ENCODE data around the gene MCM3AP. TPM values are rescaled to one million over a fixed set of nuclear protein-coding genes. Genes with fewer than 3 reads are reported as not detected.
"Not testable (repeated sequence)": the region's sequence is repeated elsewhere in the genome, so short reads cannot be mapped to it uniquely, and the experiment has no call there.

MCM3AP gene
- total RNA-seq, 1 experiment from 2014 or later: 27.5 TPM

DNA sequence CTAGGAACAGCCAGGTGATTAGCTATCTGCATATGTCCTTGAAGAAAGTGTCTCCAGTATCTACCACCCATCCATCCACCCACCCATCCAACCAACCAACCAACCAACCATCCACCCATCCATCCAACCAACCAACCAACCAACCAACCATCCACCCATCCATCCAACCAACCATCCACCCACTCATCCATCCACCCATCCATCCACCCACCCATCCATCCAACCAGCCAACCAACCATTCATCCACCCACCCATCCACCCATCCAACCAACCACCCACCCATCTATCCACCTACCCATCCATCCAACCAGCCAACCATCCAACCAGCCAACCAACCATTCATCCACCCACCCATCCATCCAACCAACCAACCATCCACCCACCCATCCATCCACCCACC lies 26.2 kb upstream of the MCM3AP start:
- DNase-seq (ENCODE audit: low read depth): no peak

DNA sequence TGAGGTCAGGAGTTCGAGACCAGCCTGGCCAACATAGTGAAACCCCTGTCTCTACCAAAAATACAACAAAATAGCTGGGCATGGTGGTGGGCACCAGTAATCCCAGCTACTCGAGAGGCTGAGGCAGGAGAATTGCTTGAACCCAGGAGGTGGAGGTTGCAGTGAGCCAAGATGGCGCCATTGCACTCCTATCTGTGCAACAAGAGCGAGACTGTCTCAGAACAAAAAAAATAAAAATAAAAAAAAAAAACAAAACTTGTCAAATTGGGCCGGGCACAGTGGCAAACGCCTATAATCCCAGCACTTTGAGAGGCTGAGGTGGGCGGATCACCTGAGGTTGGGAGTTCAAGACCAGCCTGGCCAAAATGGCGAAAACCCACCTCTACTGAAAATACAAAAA lies 24.8 kb upstream of the MCM3AP start:
- not testable (repeated sequence) for DNase-seq (ENCODE audit: low read depth)

DNA sequence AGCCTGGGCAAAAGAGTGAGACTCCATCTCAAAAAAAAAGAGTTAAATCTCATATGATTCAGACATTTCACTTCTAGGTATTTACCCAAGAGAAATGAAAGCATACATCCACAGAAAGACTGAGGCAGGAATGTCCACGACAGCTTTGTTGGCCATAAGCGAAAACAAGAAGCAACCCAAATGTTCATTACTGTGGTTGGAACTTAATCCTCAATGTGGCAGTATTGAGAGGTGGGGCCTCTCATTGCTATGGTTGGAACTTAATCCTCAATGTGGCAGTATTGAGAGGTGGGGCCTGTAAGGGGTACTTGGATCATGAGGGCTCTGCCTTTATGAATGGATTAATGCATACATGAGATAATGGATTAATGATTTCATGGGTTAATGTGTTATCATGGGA lies 23.0 kb upstream of the MCM3AP start:
- no peak for DNase-seq (ENCODE audit: low read depth)

DNA sequence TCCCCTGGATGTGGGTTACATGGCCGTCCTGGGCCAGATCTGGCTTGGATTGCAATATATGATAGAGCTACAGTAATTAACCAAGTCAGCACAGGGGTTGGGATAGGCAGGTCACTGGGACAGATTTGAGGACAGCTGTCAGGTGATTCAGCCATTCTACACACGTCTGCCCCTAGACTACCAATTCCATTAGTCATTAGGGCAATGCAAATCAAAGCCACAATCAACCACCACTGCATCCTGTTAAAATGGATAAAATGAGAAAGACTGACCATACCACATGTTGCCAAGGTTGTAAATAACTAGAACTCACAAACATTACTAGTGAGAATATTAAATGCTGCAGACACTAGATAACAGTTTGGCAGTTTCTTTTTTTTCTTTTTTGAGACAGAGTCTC lies 22.2 kb upstream of the MCM3AP start:
- peak; percentile 77 for DNase-seq (ENCODE audit: low read depth)

DNA sequence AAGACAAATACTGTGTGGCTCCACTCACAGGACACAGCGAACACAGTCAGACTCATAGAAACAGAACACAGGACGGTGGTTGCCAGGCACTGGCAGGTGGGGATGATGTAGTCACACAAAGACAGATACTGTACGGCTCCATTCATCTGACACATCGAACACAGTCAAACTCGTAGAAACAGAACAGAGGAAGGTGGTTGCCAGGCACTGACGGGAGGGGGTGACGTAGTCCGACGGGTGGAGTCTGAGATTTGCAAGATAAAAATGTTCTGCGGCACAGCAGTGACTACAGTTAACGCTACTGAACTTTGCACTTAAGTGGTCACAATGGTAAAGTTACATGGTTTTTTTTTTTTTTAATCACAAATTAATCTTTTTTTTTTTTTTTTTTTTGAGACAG lies 19.5 kb upstream of the MCM3AP start:
- DNase-seq (ENCODE audit: low read depth): no peak

DNA sequence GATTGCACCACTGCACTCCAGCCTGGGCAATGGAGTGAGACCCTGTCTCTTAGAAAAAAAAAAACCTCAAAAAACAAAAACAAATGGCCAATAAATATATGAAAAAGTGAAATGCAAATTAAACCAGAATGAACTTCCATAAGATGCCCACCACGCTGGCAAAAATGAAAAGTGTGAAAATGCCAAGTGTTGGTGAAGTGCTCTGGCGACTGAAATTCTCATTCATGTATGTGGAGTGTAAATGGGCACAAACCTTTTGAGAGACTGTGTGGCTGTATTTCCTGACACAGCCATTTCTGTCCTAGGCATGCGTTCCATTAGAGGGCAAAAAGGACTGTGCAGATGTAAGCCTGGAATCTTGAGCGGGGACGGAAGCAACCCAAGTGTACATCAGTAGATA lies 19.0 kb upstream of the MCM3AP start:
- DNase-seq (ENCODE audit: low read depth): no peak

DNA sequence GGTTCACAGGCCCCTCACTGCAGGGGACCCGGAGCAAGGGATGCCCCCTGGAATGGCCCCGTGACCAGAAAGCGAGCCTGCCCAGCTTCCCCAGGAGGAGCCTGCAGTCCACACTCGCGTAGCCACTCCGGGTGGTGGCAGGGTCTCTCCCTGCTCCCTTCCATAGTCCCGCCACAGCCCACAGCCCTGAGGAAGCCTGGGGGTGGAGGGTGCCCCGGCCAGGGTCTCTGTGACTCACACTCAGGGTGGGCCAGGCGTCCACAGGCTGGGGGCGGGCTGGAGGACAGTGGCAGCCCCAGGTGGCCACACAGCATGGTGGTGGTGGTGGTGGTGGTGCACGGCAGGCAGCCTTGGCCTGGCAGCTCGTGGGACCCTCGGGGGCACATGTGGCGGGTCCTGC lies 16.3 kb upstream of the MCM3AP start:
- DNase-seq (ENCODE audit: low read depth): no peak

DNA sequence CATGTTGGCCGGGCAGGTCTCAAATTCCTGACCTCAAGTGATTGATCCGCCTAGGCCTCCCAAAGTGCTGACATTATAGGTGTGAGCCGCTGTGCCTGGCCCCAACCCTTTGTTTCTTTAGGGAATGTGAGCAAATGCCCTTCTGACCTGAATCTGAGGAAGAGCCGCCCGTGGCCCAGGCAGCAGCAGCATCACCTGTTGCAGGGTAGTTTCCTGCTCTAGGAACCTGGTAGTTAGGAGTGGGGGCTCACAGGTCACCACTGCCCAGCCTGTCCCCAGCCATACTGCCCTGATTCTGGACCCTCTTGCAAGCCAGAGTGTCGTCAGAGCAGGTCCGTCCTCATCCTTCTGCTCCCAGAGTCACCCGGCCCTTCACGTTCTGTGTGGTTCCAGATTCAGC lies 13.8 kb upstream of the MCM3AP start:
- no peak for DNase-seq (ENCODE audit: low read depth)

DNA sequence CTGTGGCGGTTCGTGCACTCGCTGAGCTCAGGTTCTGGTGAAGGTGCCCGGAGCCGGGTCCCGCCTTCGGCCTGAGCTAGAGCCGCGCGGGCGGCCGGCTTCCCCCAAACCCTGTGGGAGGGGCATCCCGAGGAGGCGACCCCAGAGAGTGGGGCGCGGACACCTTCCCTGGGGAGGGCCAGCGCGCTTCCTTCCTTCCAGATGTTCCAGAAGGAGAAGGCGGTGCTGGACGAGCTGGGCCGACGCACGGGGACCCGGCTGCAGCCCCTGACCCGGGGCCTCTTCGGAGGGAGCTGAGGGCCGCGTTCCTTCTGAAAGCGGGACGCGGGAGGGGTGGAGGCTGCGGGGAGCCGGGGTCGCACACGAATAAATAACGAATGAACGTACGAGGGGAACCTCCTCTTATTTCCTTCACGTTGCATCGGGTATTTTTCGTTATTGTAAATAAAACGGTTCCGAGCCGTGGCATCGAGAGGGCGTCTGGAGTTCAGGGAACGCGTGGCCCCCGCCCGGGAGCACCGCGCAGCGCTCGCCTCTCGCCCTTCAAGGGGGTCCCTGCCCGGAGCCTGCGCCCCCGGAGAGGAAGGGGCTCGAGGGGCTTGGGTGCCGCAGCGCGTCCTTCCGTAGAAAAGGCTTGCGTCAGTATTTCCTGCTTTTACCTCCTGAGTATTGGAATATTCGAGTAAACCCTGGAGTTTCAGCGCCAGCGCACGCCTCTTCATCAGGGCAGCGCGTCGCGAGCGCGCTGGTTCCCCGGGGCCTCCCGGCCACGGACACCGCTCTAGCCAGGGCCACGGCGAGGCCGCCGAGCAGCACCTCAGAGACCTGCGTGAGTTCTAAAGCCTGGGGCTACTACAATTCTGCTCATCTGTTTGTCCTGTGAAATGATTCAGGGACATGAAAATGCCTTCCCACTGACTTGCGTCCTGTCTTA lies 12.2 kb upstream of the MCM3AP start:
- peak; percentile 32 for DNase-seq (ENCODE audit: low read depth)

DNA sequence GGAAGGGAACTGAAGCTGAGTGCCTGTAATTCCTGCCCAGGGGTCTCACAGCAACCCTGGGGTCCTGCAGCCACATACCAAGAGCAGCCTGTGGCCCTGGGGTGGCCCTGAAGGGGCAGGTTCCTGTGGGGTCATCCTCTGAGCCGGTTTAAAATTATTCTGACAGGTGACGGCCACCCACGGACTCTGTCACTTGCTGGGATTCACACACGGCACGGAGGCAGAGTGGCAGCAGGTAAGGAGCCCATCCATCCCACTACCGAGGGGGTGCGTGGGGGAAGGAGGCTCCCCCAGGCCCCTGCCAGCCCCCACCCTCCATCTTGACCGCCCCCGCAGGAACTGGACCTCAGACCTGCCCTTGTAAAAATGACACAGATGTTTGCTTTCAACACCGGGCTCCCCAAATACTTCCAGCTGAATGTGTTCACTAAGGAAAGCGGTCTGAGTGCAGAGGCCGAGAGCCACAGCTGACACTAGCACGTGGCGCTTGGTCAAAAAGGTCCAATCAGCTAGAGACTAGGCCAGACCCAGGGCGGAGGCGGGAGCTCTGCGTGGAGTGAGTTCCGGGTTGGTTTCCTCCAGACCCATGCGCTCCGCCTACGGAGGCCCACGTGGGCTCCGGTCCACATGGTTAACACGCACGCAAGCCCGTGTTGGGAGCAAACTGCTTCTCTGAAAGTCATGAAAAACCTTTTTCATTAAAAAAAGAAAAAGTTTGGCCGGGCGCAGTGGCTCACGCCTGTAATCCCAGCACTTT lies 10.8 kb upstream of the MCM3AP start:
- peak; percentile 79 for DNase-seq (ENCODE audit: low read depth)

DNA sequence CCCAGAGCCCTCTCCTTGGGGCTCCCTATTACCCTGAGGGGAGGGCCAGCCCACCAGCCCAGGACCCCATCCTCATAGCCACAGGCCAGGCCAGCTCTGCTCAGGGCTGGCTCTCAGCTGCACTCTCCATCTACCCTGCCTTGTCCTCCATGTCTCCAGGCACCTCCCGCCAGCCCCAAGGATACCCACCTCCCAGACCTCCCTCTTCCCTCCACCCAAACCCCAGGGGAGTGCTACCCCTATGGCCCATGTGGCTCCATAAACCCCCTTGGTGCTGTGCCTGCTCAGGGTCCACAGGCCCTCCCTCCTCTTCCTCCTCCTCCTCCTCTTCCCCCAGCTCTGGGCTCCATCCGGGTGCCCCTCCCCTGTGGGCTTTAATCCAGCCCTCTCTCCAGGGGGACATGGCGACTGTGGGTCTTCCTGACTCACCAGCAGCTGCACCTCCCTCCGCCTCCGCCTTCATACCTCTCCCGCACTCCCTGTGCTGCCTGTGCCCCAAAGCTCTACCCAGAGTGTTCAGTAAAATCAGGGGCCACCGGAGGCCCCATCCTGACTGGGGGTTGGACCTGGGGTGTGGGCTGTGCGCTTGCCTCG lies 9.9 kb upstream of the MCM3AP start:
- peak; percentile 77 for DNase-seq (ENCODE audit: low read depth)

DNA sequence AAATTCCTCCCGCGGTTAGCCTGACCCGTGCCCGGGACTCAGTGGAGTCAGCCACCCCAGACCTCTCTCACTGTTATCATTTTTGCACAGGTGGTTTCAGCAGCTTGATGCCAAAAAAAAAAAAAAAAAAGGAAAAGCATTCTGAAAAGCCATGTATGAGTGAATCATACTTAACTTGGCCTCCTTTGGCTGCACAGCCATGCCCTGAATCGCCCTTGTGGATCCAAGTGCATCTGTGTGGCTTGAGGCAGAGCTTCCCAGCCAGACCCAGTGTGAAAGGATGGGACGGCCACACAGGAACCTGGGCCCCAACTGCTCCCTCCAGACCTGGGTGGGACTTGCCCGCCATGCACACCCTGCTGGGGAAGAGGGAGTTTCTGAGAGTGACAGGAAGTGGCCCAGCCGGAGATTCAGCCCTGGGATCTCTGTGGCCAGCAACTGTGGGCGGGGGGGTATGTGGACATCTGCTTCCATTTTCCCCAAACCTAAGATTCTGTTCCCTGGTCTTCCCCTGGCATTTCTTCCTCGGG lies 9.3 kb upstream of the MCM3AP start:
- peak; percentile 84 for DNase-seq (ENCODE audit: low read depth)

DNA sequence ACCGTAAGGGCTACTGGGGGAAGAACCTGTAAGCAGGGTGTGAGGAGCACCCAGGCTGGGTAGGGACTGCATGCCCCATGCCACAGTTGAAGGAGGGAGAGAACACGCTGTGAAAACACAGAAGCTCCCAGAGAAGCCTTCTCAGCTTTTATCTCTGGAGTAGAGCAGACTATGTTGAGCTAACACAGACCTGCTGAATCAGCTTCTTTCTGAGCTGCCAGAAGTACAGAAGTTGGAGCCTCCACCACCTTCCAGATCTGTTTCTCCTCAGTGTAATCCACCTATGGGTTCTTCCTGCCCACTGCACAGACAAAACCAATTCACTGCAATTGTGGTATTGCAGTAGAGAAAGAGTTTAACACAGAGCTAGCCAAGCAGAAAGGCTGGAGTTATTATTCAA lies 6.2 kb upstream of the MCM3AP start:
- DNase-seq (ENCODE audit: low read depth): no peak

DNA sequence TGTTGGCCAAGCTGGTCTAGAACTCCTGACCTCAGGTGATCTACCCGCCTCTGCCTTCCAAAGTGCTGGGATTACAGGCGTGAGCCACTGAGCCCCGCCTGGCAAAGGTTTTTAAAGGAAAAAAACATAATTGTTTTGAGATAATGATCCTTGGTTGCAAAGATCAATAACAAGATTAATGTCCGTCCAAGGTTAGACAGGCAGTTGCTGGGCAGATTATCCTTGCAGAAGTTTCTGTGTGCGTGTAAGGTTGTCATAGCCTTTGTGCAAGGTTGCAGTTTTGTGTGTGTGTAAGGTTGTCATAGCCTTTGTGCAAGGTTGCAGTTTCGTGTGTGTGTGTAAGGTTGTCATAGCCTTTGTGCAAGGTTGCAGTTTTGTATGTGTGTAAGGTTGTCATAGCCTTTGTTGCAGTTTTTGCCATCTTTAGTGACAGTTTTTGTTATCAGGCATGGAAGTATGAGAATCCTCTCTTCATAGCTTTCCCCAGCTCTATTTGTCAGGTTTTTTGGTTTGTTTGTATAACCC lies 4.3 kb upstream of the MCM3AP start:
- DNase-seq (ENCODE audit: low read depth): no peak

DNA sequence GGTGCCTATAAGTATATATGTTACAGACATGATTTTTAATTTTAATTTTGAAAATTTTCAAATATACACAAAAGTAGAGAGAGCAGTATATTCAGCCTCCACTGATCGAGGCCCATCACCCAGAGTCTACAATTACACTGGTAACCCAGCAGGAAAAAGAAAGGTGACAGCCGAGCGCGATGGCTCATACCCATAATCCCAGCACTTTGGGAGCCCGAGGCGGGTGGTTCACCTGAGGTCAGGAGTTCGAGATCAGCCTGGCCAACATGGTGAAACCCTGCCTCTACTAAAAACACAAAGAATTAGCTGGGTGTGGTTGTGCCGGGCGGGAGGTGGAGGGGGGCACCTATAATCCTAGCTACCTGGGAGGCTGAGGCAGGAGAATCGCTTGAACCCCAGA lies 2.1 kb upstream of the MCM3AP start:
- no peak for DNase-seq (ENCODE audit: low read depth)

DNA sequence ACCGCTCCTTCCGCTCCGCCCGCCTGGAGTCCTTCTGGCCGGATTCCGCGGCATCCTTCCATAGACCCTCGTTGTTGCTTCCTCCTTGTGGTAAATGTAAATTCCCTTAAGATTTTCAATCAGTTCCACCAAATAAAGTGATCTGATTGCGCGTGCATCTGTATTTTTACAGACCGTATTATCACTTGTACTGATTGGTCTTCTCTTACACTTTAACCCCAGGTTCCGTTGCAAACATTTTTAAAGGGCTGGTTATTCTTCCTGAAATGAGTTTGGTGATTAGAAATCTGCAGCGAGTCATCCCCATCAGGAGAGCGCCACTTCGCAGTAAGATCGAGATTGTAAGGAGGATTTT lies 1.2 kb upstream of the MCM3AP start:
- DNase-seq (ENCODE audit: low read depth): peak; percentile 80

DNA sequence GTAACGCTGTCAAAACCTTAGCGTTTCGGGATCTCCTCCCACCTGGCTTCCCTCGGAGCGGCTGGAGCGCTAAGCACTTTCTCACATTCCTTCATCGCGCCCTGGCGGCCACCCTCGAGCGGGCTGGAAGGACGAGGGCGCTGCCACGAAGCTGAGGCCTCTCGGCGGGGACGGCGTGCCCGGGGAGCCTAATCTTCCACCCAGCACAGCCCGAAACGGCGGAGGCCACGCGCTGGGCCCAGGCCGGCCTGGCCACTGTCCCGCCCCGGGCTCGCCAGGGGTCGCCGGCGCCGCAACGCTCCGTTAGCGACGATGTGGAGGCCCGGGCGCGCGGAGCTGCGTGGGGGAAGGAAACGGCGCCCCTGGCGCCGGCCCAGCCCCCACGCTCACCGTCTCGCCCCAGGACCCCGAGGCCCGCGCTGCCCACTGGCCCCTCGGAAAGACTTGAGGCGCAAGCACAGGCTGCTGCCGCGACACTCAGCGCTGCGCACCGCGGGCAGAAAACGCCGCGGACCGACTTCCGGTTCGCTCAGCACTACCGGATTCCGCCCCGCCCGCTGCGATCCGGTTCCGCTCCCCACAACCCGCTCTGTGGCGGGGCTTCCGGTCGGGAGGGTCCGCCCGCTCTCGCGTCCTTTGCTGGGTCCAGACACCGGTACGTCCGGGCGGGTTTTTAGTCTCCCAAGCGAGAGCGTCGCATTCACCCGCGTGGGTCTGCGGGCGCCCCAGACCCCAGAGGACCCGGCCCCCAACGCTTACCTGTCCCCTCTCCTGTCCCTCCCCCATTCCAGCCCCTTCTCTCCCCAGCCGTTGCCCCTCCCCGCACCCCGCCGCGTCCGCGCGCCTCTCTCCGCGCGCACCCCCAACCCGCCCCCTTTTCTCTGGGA lies 593 bp upstream of the MCM3AP start, which contains the start of gene YBEY:
Gene YBEY, plus strand, starts transcription at position 582 of the 887 bp plus-strand sequence. CDS start 572 bp downstream, outside the sequence.
- peak; percentile 89 for DNase-seq (ENCODE audit: low read depth)

DNA sequence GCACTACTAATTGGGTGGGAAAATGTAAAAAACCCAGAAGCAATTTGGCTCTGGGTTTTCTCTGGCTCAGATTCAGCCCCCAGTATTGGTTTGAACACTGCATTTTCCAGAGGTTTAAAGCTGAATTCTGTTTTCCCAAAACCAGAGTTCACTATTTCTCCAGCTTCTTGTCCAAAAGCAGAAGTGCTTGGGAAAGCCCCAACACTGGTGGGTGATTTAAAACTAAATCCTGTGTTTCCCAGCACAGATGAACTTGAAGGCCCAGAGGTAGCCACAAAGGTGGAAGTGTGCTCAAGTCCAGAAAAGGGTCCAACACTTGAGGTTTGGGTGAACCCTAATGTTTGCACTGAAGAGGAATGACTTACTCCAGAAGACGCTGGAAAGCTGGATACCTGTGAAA lies 678 bp downstream of the MCM3AP start:
- DNase-seq (ENCODE audit: low read depth): no peak

DNA sequence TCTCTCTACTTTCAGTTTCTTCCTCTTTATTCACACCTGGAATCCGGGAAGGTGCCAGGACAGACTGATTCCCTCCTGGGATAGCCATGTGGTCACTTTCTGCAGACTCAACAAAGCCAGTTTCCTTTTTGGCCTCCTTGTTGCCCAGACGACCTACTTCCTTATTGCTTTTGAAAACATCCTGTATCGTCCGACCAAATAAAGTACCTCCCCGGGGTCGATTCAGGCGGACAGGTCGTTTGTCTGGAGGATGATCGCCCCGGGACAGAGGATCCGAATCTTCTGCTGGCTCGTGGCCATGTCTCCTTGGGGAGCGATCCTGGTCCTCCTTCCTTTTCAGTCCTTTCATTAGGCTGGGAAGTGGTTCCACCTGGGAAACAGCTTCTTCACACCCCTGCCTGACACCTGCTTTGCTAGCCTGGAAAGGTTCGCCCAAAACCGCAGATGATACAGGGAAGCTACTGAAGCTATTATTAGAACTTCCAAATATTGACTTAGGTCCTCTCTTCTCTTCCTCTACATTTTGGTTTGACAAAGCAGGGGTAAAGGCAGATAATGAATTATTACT lies 1.2 kb downstream of the MCM3AP start:
- no peak for DNase-seq (ENCODE audit: low read depth)

DNA sequence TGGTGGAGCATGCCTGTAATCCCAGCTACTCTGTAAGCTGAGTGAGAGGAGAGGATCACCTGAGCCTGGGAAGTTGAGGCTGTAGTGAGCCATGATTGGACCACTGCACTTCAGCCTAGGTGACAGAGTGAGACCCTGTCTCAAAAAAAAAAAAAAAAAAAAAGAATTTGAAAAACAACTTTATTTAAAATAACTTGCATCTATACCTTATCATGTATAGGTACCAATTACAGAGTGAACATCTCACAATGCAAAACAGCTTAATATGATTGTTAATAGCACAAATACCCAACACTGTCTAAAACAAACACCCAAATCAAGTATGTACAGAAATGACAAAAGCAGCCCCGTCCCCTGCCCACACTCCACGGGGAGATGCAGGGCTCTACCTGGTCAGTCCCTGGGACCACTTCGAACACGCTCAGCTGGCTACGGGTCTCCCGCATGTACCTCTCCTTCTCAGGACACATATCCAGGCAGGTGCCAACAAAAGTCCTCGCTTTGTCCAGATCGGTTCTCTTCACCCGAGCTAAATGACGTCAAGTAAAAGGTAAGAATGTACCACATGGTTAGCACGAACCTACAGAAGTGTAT lies 10.5 kb downstream of the MCM3AP start:
- DNase-seq (ENCODE audit: low read depth): no peak

Measured in RPMI7951 (cell line).